GM12892 (cell line): ENCODE results near the gene PRPF18.
A peak's percentile ranks its signal among the peaks of the same experiment; 100 is the strongest.

ENCODE experiments used
- DNase-seq: peaks from one replicate; pipeline ENCODE4 v3.0.0; 2011; ENCODE audit not compliant: insufficient read length
- FAIRE-seq: peaks from 2 replicates; lab custom pipeline; 2011; peaks lifted over from hg19 to GRCh38; lab: Jason Lieb, UNC
- POLR2A ChIP-seq: IDR thresholded peaks from 2 replicates; pipeline ENCODE4 v1.6.1; 2011; ENCODE audit warnings: low read depth, low read length, control low read depth
- POLR2AphosphoS5 ChIP-seq: IDR thresholded peaks from 2 replicates; pipeline ENCODE4 v1.6.1; 2011; ENCODE audit warnings: low read depth, low read length, control low read depth
- TAF1 ChIP-seq: IDR thresholded peaks from 2 replicates; pipeline ENCODE4 v1.6.1; 2011; ENCODE audit warnings: low read depth, mild to moderate bottlenecking, control low read depth, low read length, borderline replicate concordance

The PRPF18 gene

GRCh38 chr10:13660551-13660920 lies 73.8 kb downstream of the PRPF18 start:
- FAIRE-seq, result peak; percentile 46
- TF ChIP-seq POLR2A (no peak), TAF1 (no peak), POLR2AphosphoS5 (no peak)
- DNase-seq, result no peak

GRCh38 chr10:13661256-13661655 lies 74.5 kb downstream of the PRPF18 start:
- no peak for TF ChIP-seq POLR2AphosphoS5
- TF ChIP-seq POLR2A, result no peak
- TF ChIP-seq TAF1, result no peak
- DNase-seq (no peak), FAIRE-seq (no peak)

- TF ChIP-seq POLR2AphosphoS5 (no peak), TAF1 (no peak), POLR2A (no peak)
- DNase-seq (no peak), FAIRE-seq (peak; percentile 70)
Measured at GRCh38 chr10:13665516-13666262, 78.9 kb downstream of the PRPF18 start.

- no peak for DNase-seq
- FAIRE-seq, result no peak
- TF ChIP-seq POLR2A (no peak), TAF1 (no peak), POLR2AphosphoS5 (no peak)
Measured at GRCh38 chr10:13668126-13668525, 81.4 kb downstream of the PRPF18 start.

GRCh38 chr10:13669182-13669855 lies 82.6 kb downstream of the PRPF18 start:
- TF ChIP-seq POLR2A (no peak), POLR2AphosphoS5 (no peak), TAF1 (no peak)
- no peak for FAIRE-seq

GRCh38 chr10:13669901-13670300 lies 83.1 kb downstream of the PRPF18 start:
- DNase-seq, result no peak
- FAIRE-seq, result no peak
- TF ChIP-seq POLR2A (no peak), TAF1 (no peak), POLR2AphosphoS5 (no peak)

More at GRCh38 chr10:13669182-13669855, 82.6 kb downstream of the PRPF18 start:
- no peak for DNase-seq

- FAIRE-seq (no peak), DNase-seq (no peak)
- TF ChIP-seq TAF1 (no peak), POLR2AphosphoS5 (no peak), POLR2A (no peak)
Measured at GRCh38 chr10:13670311-13670710, 83.5 kb downstream of the PRPF18 start.

GRCh38 chr10:13671904-13672303 lies 85.1 kb downstream of the PRPF18 start:
- TF ChIP-seq TAF1 (no peak), POLR2A (no peak), POLR2AphosphoS5 (no peak)
- FAIRE-seq (no peak), DNase-seq (no peak)

GRCh38 chr10:13672548-13672947 lies 85.8 kb downstream of the PRPF18 start:
- no peak for TF ChIP-seq POLR2AphosphoS5
- no peak for TF ChIP-seq POLR2A
- no peak for TF ChIP-seq TAF1
- FAIRE-seq (no peak), DNase-seq (no peak)

- DNase-seq (no peak), FAIRE-seq (no peak)
- no peak for TF ChIP-seq TAF1
- TF ChIP-seq POLR2AphosphoS5, result no peak
- TF ChIP-seq POLR2A, result no peak
Measured at GRCh38 chr10:13673156-13673555, 86.4 kb downstream of the PRPF18 start.

- no peak for DNase-seq
- TF ChIP-seq TAF1 (no peak), POLR2A (no peak), POLR2AphosphoS5 (no peak)
- no peak for FAIRE-seq
Measured at GRCh38 chr10:13674645-13675588, 88.2 kb downstream of the PRPF18 start.
